Hematopoietic multipotent progenitor cell treated with erythropoietin and hydrocortisone succinate and interleukin-3 and kit ligand, for 4 days (in vitro differentiated cells): ENCODE measurements around the gene GAGE12G.
"Not testable (repeated sequence)": the region's sequence is repeated elsewhere in the genome, so short reads cannot be mapped to it uniquely, and the experiment has no call there.

Source experiments
- DNase-seq: peaks from one replicate; pipeline ENCODE4 v3.0.0-alpha.2; 2015

GAGE12G gene

GRCh38 chrX:49570100-49570499 is at the start of gene GAGE12G:
Gene GAGE12G (plus strand): TSS chrX:49570400. CDS start chrX:49571555, 1,155 bp downstream.
- DNase-seq: not testable (repeated sequence)

GRCh38 chrX:49531877-49532276 is 38.3 kb upstream of the GAGE12G start, which contains the start of gene GAGE12C:
Gene GAGE12C (plus strand): TSS chrX:49532177. CDS start chrX:49533332, 1,155 bp downstream.
- DNase-seq: not testable (repeated sequence)

GRCh38 chrX:49541433-49541832 is 28.8 kb upstream of the GAGE12G start, which contains the start of gene GAGE12D:
Gene GAGE12D (plus strand): TSS chrX:49541733. CDS start chrX:49542888, 1,155 bp downstream.
- DNase-seq: not testable (repeated sequence)

GRCh38 chrX:49550989-49551388 is 19.2 kb upstream of the GAGE12G start, which contains the start of gene GAGE12E:
Gene GAGE12E (plus strand): TSS chrX:49551289. CDS start chrX:49552444, 1,155 bp downstream.
- DNase-seq: not testable (repeated sequence)

- not testable (repeated sequence) for DNase-seq
Observed at GRCh38 chrX:49560542-49560941, 9.7 kb upstream of the GAGE12G start, which contains the start of gene GAGE12F. Gene GAGE12F (plus strand): TSS chrX:49560842. CDS start chrX:49561997, 1,155 bp downstream.

GRCh38 chrX:49568728-49569127 is 1.5 kb upstream of the GAGE12G start:
- DNase-seq: not testable (repeated sequence)

GRCh38 chrX:49569152-49569551 is 1.0 kb upstream of the GAGE12G start:
- not testable (repeated sequence) for DNase-seq

- DNase-seq: not testable (repeated sequence)
Observed at GRCh38 chrX:49579649-49580048, 9.4 kb downstream of the GAGE12G start, which contains the start of gene GAGE12H. Gene GAGE12H (plus strand): TSS chrX:49579949. CDS start chrX:49581104, 1,155 bp downstream.

- DNase-seq: not testable (repeated sequence)
Observed at GRCh38 chrX:49589196-49589595, 19.0 kb downstream of the GAGE12G start, which contains the start of gene GAGE2A. Gene GAGE2A (plus strand): TSS chrX:49589496. CDS start chrX:49590651, 1,155 bp downstream.

GRCh38 chrX:49589769-49590478 is 19.7 kb downstream of the GAGE12G start:
- DNase-seq: not testable (repeated sequence)

- not testable (repeated sequence) for DNase-seq
Observed at GRCh38 chrX:49590488-49590887, 20.3 kb downstream of the GAGE12G start.

GRCh38 chrX:49598720-49599119 is 28.5 kb downstream of the GAGE12G start, which contains the start of gene GAGE1:
Gene GAGE1 (plus strand): TSS chrX:49599020. CDS start chrX:49600175, 1,155 bp downstream.
- DNase-seq: not testable (repeated sequence)

- DNase-seq: peak; percentile 0
Observed at GRCh38 chrX:49610718-49611310, 40.6 kb downstream of the GAGE12G start.

- no peak for DNase-seq
Observed at GRCh38 chrX:49618574-49618973, 48.4 kb downstream of the GAGE12G start.
